HCT116 (cell line): Measurements from ENCODE around the gene HOXD9. TPM values are rescaled to one million over a fixed set of nuclear protein-coding genes. Genes with fewer than 3 reads are reported as not detected.

Source experiments
- ATAC-seq: fragments of 200-7000 bp; cut with Tn5 transposase; 2 replicates; pipeline ENCODE4 v1.9.1; 2020; ENCODE audit warnings: mild to moderate bottlenecking, moderate library complexity
- BruUV-seq: library from RNA; stranded (reverse); fragments of 400-500 nt; replicated peaks from 2 replicates; lab custom pipeline; 2021; lab: Mats Ljungman, UMichigan
- CTCF ChIA-PET: fragments of 300-600 bp; sonication (Branson Sonifier 250); formaldehyde crosslinking; loops from one replicate; lab custom pipeline; 2021; ENCODE audit warnings: antibody characterized with exemption; lab: Charles Lee
- POLR2A ChIA-PET: fragments of 300-600, 350-600 bp; sonication (Branson Sonifier 250); formaldehyde crosslinking; loops from one replicate; lab custom pipeline; 2021; ENCODE audit warnings: antibody characterized with exemption; lab: Charles Lee
- RAD21 ChIA-PET, 2 experiments: fragments of 300-600 bp; sonication (Branson Sonifier 250); formaldehyde crosslinking; loops; one replicate each; lab custom pipeline; 2023; ENCODE audit warnings: low total read pairs in 2 of 2; ENCODE audit not compliant: uncharacterized antibody in 2 of 2, unreplicated experiment in 2 of 2, low non-redundant PET in 1 of 2; lab: Charles Lee
- DNase-seq: peaks from one replicate; pipeline ENCODE4 v3.0.0-alpha.2; 2010; ENCODE audit warnings: low read depth, low spot score
- H2AFZ ChIP-seq: fragments of 200-600 bp; shearing (Covaris generic), sonication (generic); 2 replicates; pipeline ENCODE4 v1.6.1; 2017; ENCODE audit warnings: low read depth, mixed run types, mixed read lengths, antibody characterized with exemption, low read length; ENCODE audit not compliant: poor library complexity, severe bottlenecking
- H3K27ac ChIP-seq: 2 replicates; pipeline ENCODE4 v1.5.1; 2012; ENCODE audit warnings: low read depth, low read length
- H3K27me3 ChIP-seq: fragments of 200-600 bp; sonication (generic); 2 replicates; pipeline ENCODE4 v1.6.1; 2016; ENCODE audit warnings: mixed run types, low read length, mixed read lengths; ENCODE audit not compliant: insufficient read depth
- H3K36me3 ChIP-seq, 2 experiments: fragments of 200-500 bp in 1 of 2; fragments of 200-600 bp in 1 of 2; sonication (Bioruptor generic) in 1 of 2; sonication (generic) in 1 of 2; 2 replicates each; pipeline versions ENCODE4 v1.5.1 to v1.6.1; 2014 to 2016; ENCODE audit warnings: low read length in 2 of 2, inconsistent platforms in 1 of 2, mixed read lengths in 1 of 2, mixed run types in 1 of 2; ENCODE audit not compliant: insufficient read depth in 2 of 2, control insufficient read depth in 1 of 2
- H3K4me1 ChIP-seq, 2 experiments: fragments of 200-600 bp in 1 of 2; sonication (generic) in 1 of 2; 2 replicates each; pipeline versions ENCODE4 v1.5.1 to v1.6.1; 2012 to 2017; ENCODE audit warnings: low read length in 2 of 2, inconsistent platforms in 1 of 2, mild to moderate bottlenecking in 1 of 2, mixed read lengths in 1 of 2, mixed run types in 1 of 2, moderate library complexity in 1 of 2; ENCODE audit not compliant: insufficient read depth in 2 of 2, control insufficient read depth in 1 of 2
- H3K4me2 ChIP-seq: fragments of 200-600 bp; sonication (generic); 2 replicates; pipeline ENCODE4 v1.6.1; 2017; ENCODE audit warnings: mixed run types, low read length, mixed read lengths
- H3K4me3 ChIP-seq, 2 experiments: fragments of 200-600 bp in 1 of 2; sonication (generic) in 1 of 2; replicated peaks in 1 of 2; 2 replicates each; pipeline ENCODE4 v1.5.1; 2011 to 2016; ENCODE audit warnings: low read length in 2 of 2, control low read depth in 1 of 2, low read depth in 1 of 2, mild to moderate bottlenecking in 1 of 2, mixed read lengths in 1 of 2, mixed run types in 1 of 2
- H3K79me2 ChIP-seq: fragments of 200-600 bp; sonication (generic); 2 replicates; pipeline ENCODE4 v1.6.1; 2017; ENCODE audit warnings: mild to moderate bottlenecking, mixed run types, low read length, moderate library complexity, mixed read lengths; ENCODE audit not compliant: insufficient read depth
- H3K9ac ChIP-seq: fragments of 200-600 bp; sonication (generic); 2 replicates; pipeline ENCODE4 v1.6.1; 2016; ENCODE audit warnings: low read length, mixed read lengths
- H3K9me2 ChIP-seq: fragments of 200-600 bp; sonication (generic), shearing (Covaris generic); 2 replicates; pipeline ENCODE4 v1.6.1; 2017; ENCODE audit warnings: mixed run types, mild to moderate bottlenecking, moderate library complexity; ENCODE audit not compliant: insufficient read depth
- H3K9me3 ChIP-seq, 2 experiments: fragments of 200-500 bp in 1 of 2; fragments of 200-600 bp in 1 of 2; sonication (Bioruptor generic) in 1 of 2; sonication (generic) in 1 of 2; 2 replicates each; pipeline ENCODE4 v1.6.1; 2014 to 2017; ENCODE audit warnings: low read length in 2 of 2, mixed read lengths in 2 of 2, inconsistent platforms in 1 of 2, low read depth in 1 of 2, mild to moderate bottlenecking in 1 of 2, mixed run types in 1 of 2, moderate library complexity in 1 of 2; ENCODE audit not compliant: control insufficient read depth in 1 of 2, insufficient read depth in 1 of 2
- H4K20me1 ChIP-seq: fragments of 200-600 bp; sonication (generic), shearing (Covaris generic); 2 replicates; pipeline ENCODE4 v1.6.1; 2017; ENCODE audit warnings: mixed run types, mild to moderate bottlenecking, moderate library complexity; ENCODE audit not compliant: insufficient read depth
- CBX3 ChIP-seq: IDR thresholded peaks from 2 replicates; pipeline ENCODE4 v1.6.1; 2012; ENCODE audit warnings: low read depth
- CEBPB ChIP-seq: IDR thresholded peaks from 2 replicates; pipeline ENCODE4 v1.6.1; 2012; ENCODE audit warnings: low read depth
- EGR1 ChIP-seq: IDR thresholded peaks from 2 replicates; pipeline ENCODE4 v1.6.1; 2012; ENCODE audit warnings: low read depth
- ELF1 ChIP-seq: IDR thresholded peaks from 2 replicates; pipeline ENCODE4 v1.6.1; 2012; ENCODE audit warnings: low read depth, borderline replicate concordance
- SIN3A ChIP-seq: IDR thresholded peaks from 2 replicates; pipeline ENCODE4 v1.6.1; 2012; ENCODE audit warnings: low read depth
- SP1 ChIP-seq: IDR thresholded peaks from 2 replicates; pipeline ENCODE4 v1.6.1; 2012; ENCODE audit warnings: low read depth
- SRF ChIP-seq: IDR thresholded peaks from 2 replicates; pipeline ENCODE4 v1.6.1; 2012; ENCODE audit warnings: low read depth
- intact Hi-C: fragments of 100-400 bp; cut with micrococcal nuclease; formaldehyde crosslinking; loops from 2 replicates; pipeline ENCODE4 v1.10.0; 2022
- total RNA-seq: library from RNA; stranded (reverse); gene quantifications from one replicate; pipeline ENCODE4 v1.2.1, GENCODE V29; 2021; ENCODE audit not compliant: unreplicated experiment
- TF ChIP-seq, protein P1 (sequence below): IDR thresholded peaks from 2 replicates; pipeline ENCODE4 v1.6.1; 2012; ENCODE audit warnings: low read depth
- TF ChIP-seq, protein P2 (sequence below): IDR thresholded peaks from 2 replicates; pipeline ENCODE4 v1.6.1; 2011; ENCODE audit warnings: mild to moderate bottlenecking, low read length, moderate library complexity; ENCODE audit not compliant: insufficient replicate concordance; ENCODE audit errors: extremely low read depth

The HOXD9 gene
- total RNA-seq, 1 experiment from 2014 or later: not detected

DNA sequence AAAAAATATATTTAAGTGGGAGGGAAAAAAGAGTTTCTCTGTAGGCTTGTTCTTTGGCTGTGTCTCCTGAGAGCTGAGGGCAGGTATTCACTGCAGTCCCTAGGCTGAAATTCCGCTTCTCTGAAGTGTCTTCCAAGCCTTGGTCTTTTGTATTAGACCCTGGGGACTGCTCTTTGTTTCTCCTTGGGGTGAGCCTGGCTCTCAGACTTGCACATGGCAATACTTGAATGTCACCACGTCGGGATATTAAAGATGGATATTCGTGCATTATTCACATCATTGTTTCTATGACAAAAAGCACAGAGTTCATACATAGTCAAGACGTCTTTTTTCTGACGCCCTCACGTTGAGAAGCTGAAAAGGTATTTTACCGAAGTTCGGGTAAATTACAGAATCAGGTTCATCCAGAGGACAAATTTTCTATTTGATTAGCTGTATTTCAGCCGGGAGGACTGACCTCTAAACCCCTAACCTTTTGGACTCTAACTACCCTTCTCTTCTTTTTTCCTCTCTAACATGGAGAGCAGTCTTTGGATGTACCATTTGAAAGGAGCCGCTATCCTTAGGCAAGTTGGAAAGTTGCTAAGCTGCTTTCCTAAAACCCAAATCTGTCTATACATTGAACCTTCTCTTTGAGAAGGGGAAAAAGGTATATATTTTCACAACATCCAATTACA lies 32.2 kb downstream of the HOXD9 start:
- no TSS peak for BruUV-seq
- ChIA-PET RAD21 (no interaction called here), POLR2A (no interaction called here), CTCF (interaction anchor here (1.0 kb wide), 1 partner anchor 300 kb away, joined by 3 read pairs; no protein-coding TSS in a partner anchor)
- Histone ChIP-seq H3K9ac (no peak overlapping the region), H3K4me2 (no peak overlapping the region), H3K4me3 (no peak overlapping the region), H3K27ac (no peak overlapping the region), H4K20me1 (no peaks in the 10 kb centered on the region), H3K9me2 (no peaks in the 10 kb centered on the region), H3K79me2 (no peaks in the 10 kb centered on the region), H3K9me3 (no peaks in the 10 kb centered on the region), H3K36me3 (no peaks in the 10 kb centered on the region), H2AFZ (no peak overlapping the region), H3K27me3 (no peaks in the 10 kb centered on the region), H3K4me1 (no peaks in the 10 kb centered on the region)
- no peak for TF ChIP-seq CBX3
- TF ChIP-seq, protein P1, sequence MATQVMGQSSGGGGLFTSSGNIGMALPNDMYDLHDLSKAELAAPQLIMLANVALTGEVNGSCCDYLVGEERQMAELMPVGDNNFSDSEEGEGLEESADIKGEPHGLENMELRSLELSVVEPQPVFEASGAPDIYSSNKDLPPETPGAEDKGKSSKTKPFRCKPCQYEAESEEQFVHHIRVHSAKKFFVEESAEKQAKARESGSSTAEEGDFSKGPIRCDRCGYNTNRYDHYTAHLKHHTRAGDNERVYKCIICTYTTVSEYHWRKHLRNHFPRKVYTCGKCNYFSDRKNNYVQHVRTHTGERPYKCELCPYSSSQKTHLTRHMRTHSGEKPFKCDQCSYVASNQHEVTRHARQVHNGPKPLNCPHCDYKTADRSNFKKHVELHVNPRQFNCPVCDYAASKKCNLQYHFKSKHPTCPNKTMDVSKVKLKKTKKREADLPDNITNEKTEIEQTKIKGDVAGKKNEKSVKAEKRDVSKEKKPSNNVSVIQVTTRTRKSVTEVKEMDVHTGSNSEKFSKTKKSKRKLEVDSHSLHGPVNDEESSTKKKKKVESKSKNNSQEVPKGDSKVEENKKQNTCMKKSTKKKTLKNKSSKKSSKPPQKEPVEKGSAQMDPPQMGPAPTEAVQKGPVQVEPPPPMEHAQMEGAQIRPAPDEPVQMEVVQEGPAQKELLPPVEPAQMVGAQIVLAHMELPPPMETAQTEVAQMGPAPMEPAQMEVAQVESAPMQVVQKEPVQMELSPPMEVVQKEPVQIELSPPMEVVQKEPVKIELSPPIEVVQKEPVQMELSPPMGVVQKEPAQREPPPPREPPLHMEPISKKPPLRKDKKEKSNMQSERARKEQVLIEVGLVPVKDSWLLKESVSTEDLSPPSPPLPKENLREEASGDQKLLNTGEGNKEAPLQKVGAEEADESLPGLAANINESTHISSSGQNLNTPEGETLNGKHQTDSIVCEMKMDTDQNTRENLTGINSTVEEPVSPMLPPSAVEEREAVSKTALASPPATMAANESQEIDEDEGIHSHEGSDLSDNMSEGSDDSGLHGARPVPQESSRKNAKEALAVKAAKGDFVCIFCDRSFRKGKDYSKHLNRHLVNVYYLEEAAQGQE: no peak
- TF ChIP-seq, protein P2, sequence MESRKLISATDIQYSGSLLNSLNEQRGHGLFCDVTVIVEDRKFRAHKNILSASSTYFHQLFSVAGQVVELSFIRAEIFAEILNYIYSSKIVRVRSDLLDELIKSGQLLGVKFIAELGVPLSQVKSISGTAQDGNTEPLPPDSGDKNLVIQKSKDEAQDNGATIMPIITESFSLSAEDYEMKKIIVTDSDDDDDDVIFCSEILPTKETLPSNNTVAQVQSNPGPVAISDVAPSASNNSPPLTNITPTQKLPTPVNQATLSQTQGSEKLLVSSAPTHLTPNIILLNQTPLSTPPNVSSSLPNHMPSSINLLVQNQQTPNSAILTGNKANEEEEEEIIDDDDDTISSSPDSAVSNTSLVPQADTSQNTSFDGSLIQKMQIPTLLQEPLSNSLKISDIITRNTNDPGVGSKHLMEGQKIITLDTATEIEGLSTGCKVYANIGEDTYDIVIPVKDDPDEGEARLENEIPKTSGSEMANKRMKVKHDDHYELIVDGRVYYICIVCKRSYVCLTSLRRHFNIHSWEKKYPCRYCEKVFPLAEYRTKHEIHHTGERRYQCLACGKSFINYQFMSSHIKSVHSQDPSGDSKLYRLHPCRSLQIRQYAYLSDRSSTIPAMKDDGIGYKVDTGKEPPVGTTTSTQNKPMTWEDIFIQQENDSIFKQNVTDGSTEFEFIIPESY: no peak
- TF ChIP-seq ELF1: no peak
- no peak for TF ChIP-seq SRF
- no peak for TF ChIP-seq SIN3A
- TF ChIP-seq CEBPB: no peak
- TF ChIP-seq EGR1: no peak
- TF ChIP-seq SP1: no peak
- ATAC-seq: no peak
- DNase-seq: no peak
- intact Hi-C loops: no loop called here
